HepG2 (cell line): Measurements from ENCODE around the gene DNMT3A. TPM values are rescaled to one million over a fixed set of nuclear protein-coding genes. Genes with fewer than 3 reads are reported as not detected.

Experiments used
- ATAC-seq: fragments of 200-7000 bp; cut with Tn5 transposase; 3 replicates; pipeline ENCODE4 v1.9.1; 2020; ENCODE audit warnings: mild to moderate bottlenecking, moderate library complexity
- BruUV-seq: library from RNA; stranded (reverse); fragments of 400-500 nt; replicated peaks from 2 replicates; lab custom pipeline; 2021; lab: Mats Ljungman, UMichigan
- CTCF ChIA-PET: fragments of 300-600 bp; formaldehyde crosslinking; extraction: SDS; loops from one replicate; lab custom pipeline; 2021; ENCODE audit warnings: low total read pairs, inconsistent platforms, low intra/inter-chr PET ratio; lab: Yijun Ruan, JAX
- POLR2A ChIA-PET: fragments of 350-600 bp; sonication (Branson Sonifier 250); formaldehyde crosslinking; loops from one replicate; lab custom pipeline; 2020; ENCODE audit warnings: antibody characterized with exemption, inconsistent platforms; lab: Yijun Ruan, JAX
- DNase-seq: peaks from one replicate; pipeline ENCODE4 v3.0.0-alpha.2; 2015; ENCODE audit warnings: low spot score
- FAIRE-seq: peaks from 3 replicates; lab custom pipeline; 2011; peaks lifted over from hg19 to GRCh38; lab: Jason Lieb, UNC
- H2AFZ ChIP-seq: one replicate; pipeline ENCODE4 v1.6.1; 2011; ENCODE audit warnings: low read length, inconsistent platforms
- H3K27ac ChIP-seq: fragments of 300-600 bp; 3 replicates; pipeline ENCODE4 v1.8.0; 2011; ENCODE audit warnings: mixed run types, mild to moderate bottlenecking, mixed read lengths, low read length, inconsistent platforms; ENCODE audit not compliant: insufficient read depth; ENCODE audit errors: extremely low read length
- H3K27me3 ChIP-seq, 2 experiments: fragments of 200-600 bp in 1 of 2; 2 replicates in 1 of 2; 3 replicates in 1 of 2; pipeline versions ENCODE4 v1.6.0 to v1.8.0; 2011; ENCODE audit warnings: low read length in 2 of 2, mild to moderate bottlenecking in 2 of 2, moderate library complexity in 2 of 2, inconsistent platforms in 1 of 2; ENCODE audit not compliant: insufficient read depth in 2 of 2, control insufficient read depth in 1 of 2
- H3K36me3 ChIP-seq, 2 experiments: fragments of 200-600 bp in 1 of 2; replicated peaks in 1 of 2; 2 replicates in 1 of 2; 3 replicates in 1 of 2; pipeline versions ENCODE4 v1.5.1 to v1.8.0; 2011; ENCODE audit warnings: low read length in 2 of 2, inconsistent platforms in 1 of 2; ENCODE audit not compliant: insufficient read depth in 2 of 2, control insufficient read depth in 1 of 2
- H3K4me1 ChIP-seq: 2 replicates; pipeline ENCODE4 v1.5.1; 2012; ENCODE audit warnings: low read length, inconsistent platforms; ENCODE audit not compliant: insufficient read depth
- H3K4me2 ChIP-seq: 2 replicates; pipeline ENCODE4 v1.6.0; 2011; ENCODE audit warnings: low read depth, low read length, inconsistent platforms
- H3K4me3 ChIP-seq, 3 experiments: fragments of 200-600 bp in 1 of 3; sonication (generic), shearing (Covaris generic) in 1 of 3; replicated peaks in 1 of 3; 2 replicates each; pipeline ENCODE4 v1.5.1; 2011 to 2016; ENCODE audit warnings: low read length in 3 of 3, inconsistent platforms in 2 of 3, low read depth in 2 of 3, mild to moderate bottlenecking in 2 of 3, control low read depth in 1 of 3, mixed read lengths in 1 of 3; ENCODE audit not compliant: insufficient read depth in 1 of 3
- H3K79me2 ChIP-seq: one replicate; pipeline ENCODE4 v1.6.1; 2011; ENCODE audit warnings: low read length, inconsistent platforms; ENCODE audit not compliant: insufficient read depth
- H3K9ac ChIP-seq: 2 replicates; pipeline ENCODE4 v1.6.0; 2011; ENCODE audit warnings: mild to moderate bottlenecking, low read depth, low read length, inconsistent platforms; ENCODE audit not compliant: insufficient read depth
- H3K9me3 ChIP-seq: 2 replicates; pipeline ENCODE4 v1.5.1; 2012; ENCODE audit warnings: mild to moderate bottlenecking, low read length
- H4K20me1 ChIP-seq: 2 replicates; pipeline ENCODE4 v1.6.0; 2011; ENCODE audit warnings: inconsistent platforms, mild to moderate bottlenecking, low read length, moderate library complexity; ENCODE audit not compliant: insufficient read depth
- ATF2 ChIP-seq: sonication (generic); formaldehyde crosslinking; IDR thresholded peaks from 2 replicates; pipeline ENCODE4 v1.4.0; 2020; ENCODE audit warnings: missing genetic modification reagents
- E2F5 ChIP-seq: sonication (generic); formaldehyde crosslinking; conservative IDR thresholded peaks from 2 replicates; pipeline ENCODE4 v1.4.0; 2020; ENCODE audit warnings: missing genetic modification reagents
- GATA4 ChIP-seq: sonication (generic); IDR thresholded peaks from 2 replicates; pipeline ENCODE4 v1.6.1; 2016; ENCODE audit warnings: antibody characterized with exemption, low read depth, borderline replicate concordance
- GRHL1 ChIP-seq: sonication (generic); formaldehyde crosslinking; conservative IDR thresholded peaks from 2 replicates; pipeline ENCODE4 v1.8.0; 2022; ENCODE audit warnings: missing genetic modification reagents
- RXRB ChIP-seq: IDR thresholded peaks from 2 replicates; pipeline ENCODE4 v1.6.1; 2016; ENCODE audit warnings: borderline replicate concordance, missing genetic modification reagents, missing compliant biosample characterization
- SIN3B ChIP-seq: fragments of 150-350 bp; IDR thresholded peaks from 2 replicates; pipeline ENCODE4 v1.6.1; 2014; ENCODE audit warnings: low read length
- SPEN ChIP-seq: sonication (generic); formaldehyde crosslinking; IDR thresholded peaks from 2 replicates; pipeline ENCODE4 v1.5.1; 2020; ENCODE audit warnings: low read depth, mild to moderate bottlenecking, missing genetic modification reagents
- ZBTB20 ChIP-seq: sonication (generic); formaldehyde crosslinking; IDR thresholded peaks from 2 replicates; pipeline ENCODE4 v1.8.1; 2023; ENCODE audit warnings: missing genetic modification reagents, low read depth, mild to moderate bottlenecking, borderline replicate concordance
- ZBTB42 ChIP-seq: sonication (generic); formaldehyde crosslinking; IDR thresholded peaks from 2 replicates; pipeline ENCODE4 v1.5.0; 2020; ENCODE audit warnings: mild to moderate bottlenecking, missing genetic modification reagents
- ZFYVE20 ChIP-seq: sonication (generic); formaldehyde crosslinking; IDR thresholded peaks from 2 replicates; pipeline ENCODE4 v1.8.0; 2023; ENCODE audit warnings: low read depth, mild to moderate bottlenecking, moderate library complexity, missing genetic modification reagents, borderline replicate concordance
- ZMAT3 ChIP-seq: sonication (generic); formaldehyde crosslinking; conservative IDR thresholded peaks from 2 replicates; pipeline ENCODE4 v1.7.0; 2021; ENCODE audit warnings: missing genetic modification reagents
- ZNF674 ChIP-seq: sonication (generic); formaldehyde crosslinking; IDR thresholded peaks from 2 replicates; pipeline ENCODE4 v1.5.0; 2020; ENCODE audit warnings: low read depth, mild to moderate bottlenecking, missing genetic modification reagents
- WGBS: methylation state at CpG from one replicate; pipeline ENCODE4 v1.1.6; 2017; ENCODE audit warnings: low lambda C conversion rate; 5-methylcytosine and 5-hydroxymethylcytosine counted together
- in situ Hi-C: cut with HindIII; loops from 2 replicates; pipeline ENCODE4 v1.10.0; 2017; ENCODE audit warnings: low pct_unique_long_range_greater_than_20kb; ENCODE audit not compliant: extremely low pct_ligation_motif_present
- intact Hi-C: fragments of 100-400 bp; cut with micrococcal nuclease; formaldehyde crosslinking; loops from one replicate; pipeline ENCODE4 v1.10.0; 2022; ENCODE audit not compliant: unreplicated experiment
- polyA plus RNA-seq, 8 experiments: library from polyadenylated mRNA; depleted of rRNA in 3 of 8; stranded (reverse) in 7 of 8; unstranded in 1 of 8; fragments of >200 nt; fragmentation: Illumina TruSeq in 4 of 8; extraction: Trizol in 4 of 8; gene quantifications; 2 replicates each; pipeline versions ENCODE4 v1.2.1 to v1.2.3, GENCODE V29; 2011 to 2016; ENCODE audit warnings: low read depth in 4 of 8, missing spikeins in 1 of 8, mixed read lengths in 1 of 8; ENCODE audit not compliant: insufficient read depth in 1 of 8
- total RNA-seq, 5 experiments: library from RNA; depleted of rRNA; stranded (reverse); fragments of >200 nt; fragmentation: Illumina TruSeq; extraction: Trizol; gene quantifications; 2 replicates each; pipeline ENCODE4 v1.2.3, GENCODE V29; 2016; ENCODE audit warnings: low read depth in 1 of 5

Gene DNMT3A
- total and polyA plus RNA-seq, 2 of the 13 experiments (the other 11 are each of a cell fraction or from before 2014, with no cell fraction given) = 14.7 to 29.1 TPM

GRCh38 chr2:25298776-25299431 lies 42.8 kb downstream of the DNMT3A start:
- H3K79me2 ChIP-seq = no peaks in the 10 kb centered on the region
- no peak for TF ChIP-seq ZFYVE20
- no peak for TF ChIP-seq ZMAT3 (CRISPR knock-in tag)
- no peak for TF ChIP-seq GRHL1
- TF ChIP-seq GATA4 = no peak
- TF ChIP-seq ZBTB20 (CRISPR knock-in tag) = no peak
- TF ChIP-seq ZBTB42 (CRISPR knock-in tag) = no peak
- TF ChIP-seq, all 625 proteins: peak for 0
- ChIA-PET POLR2A (no interaction called here), CTCF (no interaction called here)
- intact Hi-C loops = no loop called here
- Histone ChIP-seq H3K27me3 (no peaks in the 10 kb centered on the region), H3K4me1 (0 out of 2 replicates have a peak, but pooled peaks cover 5% of the 10 kb centered on the region), H3K9ac (no peak overlapping the region), H3K36me3 (no peaks in the 10 kb centered on the region), H3K4me3 (no peak overlapping the region), H4K20me1 (no peaks in the 10 kb centered on the region), H2AFZ (no peak overlapping the region), H3K4me2 (no peak overlapping the region), H3K27ac (no peak overlapping the region), H3K9me3 (no peaks in the 10 kb centered on the region)
- in situ Hi-C loops = no loop called here
- 85% methylated on average over 6 of the region's 7 CpGs for WGBS
- ATAC-seq (no peak), DNase-seq (no peak), FAIRE-seq (no peak)
- BruUV-seq = no TSS peak

- intact Hi-C loops = no loop called here
- in situ Hi-C loops = no loop called here
- no TSS peak for BruUV-seq
- H2AFZ ChIP-seq = no peak overlapping the region
- H3K79me2 ChIP-seq = no peaks in the 10 kb centered on the region
- no peak overlapping the region for H3K4me2 ChIP-seq
- H3K9me3 ChIP-seq = no peaks in the 10 kb centered on the region
- H3K9ac ChIP-seq = no peak overlapping the region
- no peaks in the 10 kb centered on the region for H3K36me3 ChIP-seq
- no peaks in the 10 kb centered on the region for H3K27me3 ChIP-seq
- POLR2A ChIA-PET = no interaction called here
- CTCF ChIA-PET = no interaction called here
- no peak overlapping the region for H3K27ac ChIP-seq
- ATAC-seq (no peak), DNase-seq (no peak), FAIRE-seq (no peak)
- H4K20me1 ChIP-seq = no peaks in the 10 kb centered on the region
- H3K4me1 ChIP-seq = 0 out of 2 replicates have a peak, but pooled peaks cover 5% of the 10 kb centered on the region
- H3K4me3 ChIP-seq = no peak overlapping the region
- 70% methylated on average over 7 of the region's 7 CpGs for WGBS
- TF ChIP-seq RXRB (CRISPR knock-in tag) (no peak), ATF2 (CRISPR knock-in tag) (no peak), SPEN (CRISPR knock-in tag) (no peak), ZNF674 (no peak), E2F5 (no peak), SIN3B (no peak)
Measured at GRCh38 chr2:25297738-25298137, 44.0 kb downstream of the DNMT3A start.
